ENCODE results near the gene PLPP3. TPM values are rescaled to one million over a fixed set of nuclear protein-coding genes. Genes with fewer than 3 reads are reported as not detected.
"Not testable (repeated sequence)": the region's sequence is repeated elsewhere in the genome, so short reads cannot be mapped to it uniquely, and the experiment has no call there.

PLPP3 gene
- total RNA-seq, 2 experiments from 2014 or later, result not detected

DNA sequence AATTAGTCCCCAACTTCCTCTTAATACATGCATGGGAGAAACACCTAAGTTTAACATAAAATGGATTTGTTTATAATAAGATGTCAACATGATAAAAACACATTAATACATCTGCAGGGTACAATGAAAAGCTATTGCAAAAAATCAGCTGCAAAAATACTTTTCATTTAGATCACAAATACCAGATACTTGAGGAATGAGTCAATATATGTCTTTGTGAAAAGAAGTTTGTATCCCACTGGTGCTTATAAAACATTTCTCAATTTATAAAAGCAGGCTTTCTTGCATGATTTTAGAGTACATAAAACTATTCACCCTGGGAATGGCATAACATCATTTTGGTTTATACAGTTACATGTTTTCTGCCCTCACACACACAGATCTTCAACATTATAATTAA is 47.2 kb upstream of the PLPP3 start:
- peaks cover 0 to 4% of the 10 kb centered on the region in 2 experiments for H3K27me3 ChIP-seq (ENCODE audit: control insufficient read depth in 1 of 2, insufficient read depth in 2 of 2, low read length in 2 of 2)
- Mint-ChIP-seq H3K27ac (no peak overlapping the region), H3K4me1 (ENCODE audit: low read depth) (no peaks in the 10 kb centered on the region), H3K4me3 (no peak overlapping the region), H3K9me3 (no peaks in the 10 kb centered on the region), H3K36me3 (ENCODE audit: low read depth) (no peaks in the 10 kb centered on the region), H3K27me3 (peaks cover 20% of the 10 kb centered on the region)
- no peak overlapping the region for H3K4me3 ChIP-seq (ENCODE audit: low read length)
- DNase-seq (no peak), ATAC-seq (ENCODE audit: poor library complexity) (no peak)
- ChIA-PET POLR2A (no interaction called here), CTCF (no interaction called here)
- intact Hi-C loops (cut with DNase I, micrococcal nuclease), result no loop called here
- no peaks in the 10 kb centered on the region for H3K4me1 ChIP-seq (ENCODE audit: insufficient read depth, low read length)
- H3K27ac ChIP-seq (ENCODE audit: low read depth in 1 of 2, low read length in 2 of 2), result no peak overlapping the region
- no peak for TF ChIP-seq CTCF (IDR thresholded peaks at IDR 0.05)
- H3K9me3 ChIP-seq (ENCODE audit: control insufficient read depth in 1 of 2, insufficient read depth in 1 of 2, low read length in 2 of 2), result peaks cover 0 to 5% of the 10 kb centered on the region in 2 experiments
- no peaks in the 10 kb centered on the region for H3K36me3 ChIP-seq (ENCODE audit: insufficient read depth, low read length)

GRCh38 chr1:56625819-56626440 is 46.6 kb upstream of the PLPP3 start:
- no peak overlapping the region for H3K27ac ChIP-seq (ENCODE audit: low read depth in 1 of 2, low read length in 2 of 2)
- no peaks in the 10 kb centered on the region for H3K36me3 Mint-ChIP-seq (ENCODE audit: low read depth)
- H3K9me3 ChIP-seq (ENCODE audit: control insufficient read depth in 1 of 2, insufficient read depth in 1 of 2, low read length in 2 of 2), result peaks cover 0 to 5% of the 10 kb centered on the region in 2 experiments
- POLR2A ChIA-PET, result no interaction called here
- CTCF ChIA-PET, result no interaction called here
- no peak for TF ChIP-seq CTCF (IDR thresholded peaks at IDR 0.05)
- intact Hi-C loops (cut with DNase I, micrococcal nuclease), result no loop called here
- H3K27me3 ChIP-seq (ENCODE audit: control insufficient read depth in 1 of 2, insufficient read depth in 2 of 2, low read length in 2 of 2), result peaks cover 0 to 4% of the 10 kb centered on the region in 2 experiments
- no peak for ATAC-seq (ENCODE audit: poor library complexity)
- no peak overlapping the region for H3K4me3 ChIP-seq (ENCODE audit: low read length)
- H3K4me1 ChIP-seq (ENCODE audit: insufficient read depth, low read length), result no peaks in the 10 kb centered on the region
- H3K4me3 Mint-ChIP-seq, result no peak overlapping the region
- DNase-seq, result no peak
- peaks cover 20% of the 10 kb centered on the region for H3K27me3 Mint-ChIP-seq
- no peaks in the 10 kb centered on the region for H3K4me1 Mint-ChIP-seq (ENCODE audit: low read depth)
- H3K9me3 Mint-ChIP-seq, result no peaks in the 10 kb centered on the region
- H3K36me3 ChIP-seq (ENCODE audit: insufficient read depth, low read length), result no peaks in the 10 kb centered on the region
- H3K27ac Mint-ChIP-seq, result no peak overlapping the region

DNA sequence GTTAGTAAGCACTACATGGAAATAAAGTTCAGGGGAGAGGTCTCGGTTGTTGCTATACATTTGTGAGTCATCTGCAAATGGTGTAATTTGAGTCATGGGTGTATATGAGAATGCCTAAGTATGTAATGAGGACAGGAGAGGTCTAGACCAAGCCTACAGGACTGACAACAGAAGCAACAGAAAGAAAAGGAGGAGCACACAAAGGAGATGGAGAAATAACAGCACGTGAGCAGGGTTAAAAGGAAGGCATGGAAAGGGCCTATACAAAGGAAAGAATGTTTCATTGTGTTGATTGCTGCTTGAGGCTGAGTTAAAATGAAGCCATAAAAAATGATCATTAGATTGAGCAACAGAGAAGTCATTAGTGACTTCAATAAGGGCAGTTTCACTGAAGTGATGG is 37.8 kb upstream of the PLPP3 start:
- ChIA-PET CTCF (no interaction called here), POLR2A (no interaction called here)
- no peak overlapping the region for H3K4me3 ChIP-seq (ENCODE audit: low read length)
- H3K4me3 Mint-ChIP-seq, result no peak overlapping the region
- peaks cover 0 to 5% of the 10 kb centered on the region in 2 experiments for H3K9me3 ChIP-seq (ENCODE audit: control insufficient read depth in 1 of 2, insufficient read depth in 1 of 2, low read length in 2 of 2)
- intact Hi-C loops (cut with DNase I, micrococcal nuclease), result no loop called here
- no peaks in the 10 kb centered on the region for H3K36me3 ChIP-seq (ENCODE audit: insufficient read depth, low read length)
- no peaks in the 10 kb centered on the region for H3K4me1 Mint-ChIP-seq (ENCODE audit: low read depth)
- ATAC-seq (ENCODE audit: poor library complexity) (no peak), DNase-seq (no peak)
- no peaks in the 10 kb centered on the region for H3K27me3 ChIP-seq (ENCODE audit: control insufficient read depth in 1 of 2, insufficient read depth in 2 of 2, low read length in 2 of 2)
- H3K27ac Mint-ChIP-seq, result no peak overlapping the region
- H3K27me3 Mint-ChIP-seq, result no peaks in the 10 kb centered on the region
- no peak for TF ChIP-seq CTCF (IDR thresholded peaks at IDR 0.05)
- H3K36me3 Mint-ChIP-seq (ENCODE audit: low read depth), result no peaks in the 10 kb centered on the region
- no peak overlapping the region for H3K27ac ChIP-seq (ENCODE audit: low read depth in 1 of 2, low read length in 2 of 2)
- H3K9me3 Mint-ChIP-seq, result peaks cover 8% of the 10 kb centered on the region
- H3K4me1 ChIP-seq (ENCODE audit: insufficient read depth, low read length), result no peaks in the 10 kb centered on the region

- H3K4me3 Mint-ChIP-seq; H3K27ac Mint-ChIP-seq; H3K27me3 ChIP-seq (ENCODE audit: control insufficient read depth in 1 of 2, insufficient read depth in 2 of 2, low read length in 2 of 2); H3K27me3 Mint-ChIP-seq; H3K4me3 ChIP-seq (ENCODE audit: low read length); H3K36me3 ChIP-seq (ENCODE audit: insufficient read depth, low read length); H3K27ac ChIP-seq (ENCODE audit: low read depth in 1 of 2, low read length in 2 of 2); H3K4me1 ChIP-seq (ENCODE audit: insufficient read depth, low read length); CTCF ChIA-PET; POLR2A ChIA-PET; H3K4me1 Mint-ChIP-seq (ENCODE audit: low read depth); DNase-seq; H3K9me3 ChIP-seq (ENCODE audit: control insufficient read depth in 1 of 2, insufficient read depth in 1 of 2, low read length in 2 of 2); ATAC-seq (ENCODE audit: poor library complexity); intact Hi-C loops (cut with DNase I, micrococcal nuclease); H3K36me3 Mint-ChIP-seq (ENCODE audit: low read depth): not testable (repeated sequence)
- H3K9me3 Mint-ChIP-seq, result peaks cover 16% of the 10 kb centered on the region
Observed at GRCh38 chr1:56610770-56611169, 31.4 kb upstream of the PLPP3 start.

- not testable (repeated sequence) for H3K27me3 Mint-ChIP-seq, H3K27ac Mint-ChIP-seq
Observed at GRCh38 chr1:56610097-56610496, 30.7 kb upstream of the PLPP3 start.

More at GRCh38 chr1:56610097-56610496, 30.7 kb upstream of the PLPP3 start:
- H3K4me3 ChIP-seq (ENCODE audit: low read length); intact Hi-C loops (cut with DNase I, micrococcal nuclease); ATAC-seq (ENCODE audit: poor library complexity); H3K4me3 Mint-ChIP-seq; H3K4me1 Mint-ChIP-seq (ENCODE audit: low read depth); H3K9me3 ChIP-seq (ENCODE audit: control insufficient read depth in 1 of 2, insufficient read depth in 1 of 2, low read length in 2 of 2); H3K27ac ChIP-seq (ENCODE audit: low read depth in 1 of 2, low read length in 2 of 2); H3K27me3 ChIP-seq (ENCODE audit: control insufficient read depth in 1 of 2, insufficient read depth in 2 of 2, low read length in 2 of 2); H3K4me1 ChIP-seq (ENCODE audit: insufficient read depth, low read length); CTCF ChIA-PET; POLR2A ChIA-PET; DNase-seq; H3K36me3 ChIP-seq (ENCODE audit: insufficient read depth, low read length); H3K36me3 Mint-ChIP-seq (ENCODE audit: low read depth): not testable (repeated sequence)
- H3K9me3 Mint-ChIP-seq, result peaks cover 16% of the 10 kb centered on the region
